DND-41 (cell line): ENCODE measurements around the gene MITF.

Experiments used
- ATAC-seq: fragments of 200-7000 bp; cut with Tn5 transposase; 3 replicates; pipeline ENCODE4 v1.9.1; 2021; ENCODE audit warnings: low read depth; ENCODE audit not compliant: insufficient read depth
- DNase-seq: peaks from one replicate; pipeline ENCODE4 v3.0.0-alpha.2; 2020
- H2AFZ ChIP-seq: 2 replicates; pipeline ENCODE4 v1.6.0; 2012; ENCODE audit warnings: low read depth, low read length
- H3K27ac ChIP-seq: 2 replicates; pipeline ENCODE4 v1.5.1; 2012; ENCODE audit warnings: low read length, inconsistent platforms
- H3K27me3 ChIP-seq: fragments of 200-600 bp; sonication (generic); 2 replicates; pipeline ENCODE4 v1.6.0; 2012; ENCODE audit warnings: low read length, mild to moderate bottlenecking, inconsistent platforms; ENCODE audit not compliant: insufficient read depth, poor library complexity
- H3K36me3 ChIP-seq: 2 replicates; pipeline ENCODE4 v1.5.1; 2012; ENCODE audit warnings: low read length, inconsistent platforms; ENCODE audit not compliant: insufficient read depth
- H3K4me1 ChIP-seq: 2 replicates; pipeline ENCODE4 v1.5.1; 2012; ENCODE audit warnings: mild to moderate bottlenecking, low read length; ENCODE audit not compliant: insufficient read depth
- H3K4me2 ChIP-seq: 2 replicates; pipeline ENCODE4 v1.6.0; 2012; ENCODE audit warnings: mild to moderate bottlenecking, moderate library complexity, low read length, inconsistent platforms; ENCODE audit not compliant: insufficient read depth
- H3K4me3 ChIP-seq, 2 experiments: fragments of 200-600 bp in 1 of 2; shearing (Covaris generic) in 1 of 2; 2 replicates each; pipeline ENCODE4 v1.5.1; 2012 to 2016; ENCODE audit warnings: inconsistent platforms in 2 of 2, low read length in 2 of 2, mild to moderate bottlenecking in 2 of 2, low read depth in 1 of 2, moderate library complexity in 1 of 2
- H3K79me2 ChIP-seq: 2 replicates; pipeline ENCODE4 v1.6.0; 2012; ENCODE audit warnings: low read length, inconsistent platforms; ENCODE audit not compliant: insufficient read depth
- H3K9ac ChIP-seq: 2 replicates; pipeline ENCODE4 v1.6.0; 2012; ENCODE audit warnings: low read depth, mild to moderate bottlenecking, inconsistent platforms, low read length, moderate library complexity
- H3K9me3 ChIP-seq: 2 replicates; pipeline ENCODE4 v1.5.1; 2012; ENCODE audit warnings: low read length, moderate library complexity, mild to moderate bottlenecking, inconsistent platforms; ENCODE audit not compliant: insufficient read depth, severe bottlenecking
- H4K20me1 ChIP-seq: 2 replicates; pipeline ENCODE4 v1.6.0; 2012; ENCODE audit warnings: low read length; ENCODE audit not compliant: insufficient read depth
- EZH2 ChIP-seq: IDR thresholded peaks from 3 replicates; pipeline ENCODE4 v1.6.1; 2012; ENCODE audit warnings: borderline replicate concordance, low read depth, mild to moderate bottlenecking, moderate library complexity, low read length, inconsistent platforms; ENCODE audit not compliant: severe bottlenecking
- TF ChIP-seq, protein P1 (sequence below): IDR thresholded peaks from 2 replicates; pipeline ENCODE4 v1.5.1; 2012; ENCODE audit warnings: borderline replicate concordance, low read length, moderate library complexity, mild to moderate bottlenecking; ENCODE audit not compliant: poor library complexity, severe bottlenecking; ENCODE audit errors: extremely low read depth

MITF gene

GRCh38 chr3:69921651-69922050 is 182.4 kb downstream of the MITF start:
- Histone ChIP-seq H3K9me3 (no peaks in the 10 kb centered on the region), H3K4me2 (no peak overlapping the region), H3K36me3 (no peaks in the 10 kb centered on the region), H4K20me1 (no peaks in the 10 kb centered on the region), H3K27ac (no peak overlapping the region), H3K79me2 (no peaks in the 10 kb centered on the region), H3K4me3 (no peak overlapping the region), H3K27me3 (no peaks in the 10 kb centered on the region), H3K4me1 (no peaks in the 10 kb centered on the region), H2AFZ (no peak overlapping the region), H3K9ac (no peak overlapping the region)
- DNase-seq (no peak), ATAC-seq (no peak)
- TF ChIP-seq, protein P1, sequence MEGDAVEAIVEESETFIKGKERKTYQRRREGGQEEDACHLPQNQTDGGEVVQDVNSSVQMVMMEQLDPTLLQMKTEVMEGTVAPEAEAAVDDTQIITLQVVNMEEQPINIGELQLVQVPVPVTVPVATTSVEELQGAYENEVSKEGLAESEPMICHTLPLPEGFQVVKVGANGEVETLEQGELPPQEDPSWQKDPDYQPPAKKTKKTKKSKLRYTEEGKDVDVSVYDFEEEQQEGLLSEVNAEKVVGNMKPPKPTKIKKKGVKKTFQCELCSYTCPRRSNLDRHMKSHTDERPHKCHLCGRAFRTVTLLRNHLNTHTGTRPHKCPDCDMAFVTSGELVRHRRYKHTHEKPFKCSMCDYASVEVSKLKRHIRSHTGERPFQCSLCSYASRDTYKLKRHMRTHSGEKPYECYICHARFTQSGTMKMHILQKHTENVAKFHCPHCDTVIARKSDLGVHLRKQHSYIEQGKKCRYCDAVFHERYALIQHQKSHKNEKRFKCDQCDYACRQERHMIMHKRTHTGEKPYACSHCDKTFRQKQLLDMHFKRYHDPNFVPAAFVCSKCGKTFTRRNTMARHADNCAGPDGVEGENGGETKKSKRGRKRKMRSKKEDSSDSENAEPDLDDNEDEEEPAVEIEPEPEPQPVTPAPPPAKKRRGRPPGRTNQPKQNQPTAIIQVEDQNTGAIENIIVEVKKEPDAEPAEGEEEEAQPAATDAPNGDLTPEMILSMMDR: no peak
- no peak for TF ChIP-seq EZH2

DNA sequence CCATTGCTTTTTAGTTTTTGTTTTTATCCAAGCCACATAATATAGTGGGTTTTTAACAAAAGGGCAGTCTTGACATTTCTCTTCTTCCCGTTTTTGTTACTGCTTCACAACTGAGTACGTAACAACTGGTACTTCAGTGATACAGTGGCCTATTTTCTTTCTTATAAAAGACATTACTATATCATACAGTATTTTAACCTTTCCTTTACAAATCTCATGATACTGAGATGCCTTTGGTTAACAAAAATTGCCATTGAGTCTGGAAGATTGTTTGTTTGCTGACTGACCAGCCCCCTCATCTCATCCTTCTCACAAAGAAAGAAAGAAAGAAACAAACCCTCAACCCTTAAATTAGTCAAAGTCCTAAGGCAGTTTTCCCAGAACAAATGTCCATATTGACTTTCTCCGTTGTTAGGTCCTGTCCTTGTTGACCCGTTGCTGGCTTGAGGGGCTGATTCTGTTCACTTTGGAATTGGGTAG is 183.3 kb downstream of the MITF start:
- ATAC-seq: no peak
- H3K36me3 ChIP-seq: no peaks in the 10 kb centered on the region
- no peaks in the 10 kb centered on the region for H3K9me3 ChIP-seq
- DNase-seq: no peak
- H3K4me3 ChIP-seq: no peak overlapping the region
- H2AFZ ChIP-seq: no peak overlapping the region
- no peak overlapping the region for H3K27ac ChIP-seq
- H4K20me1 ChIP-seq: no peaks in the 10 kb centered on the region
- TF ChIP-seq EZH2: no peak
- TF ChIP-seq, protein P1: no peak
- no peaks in the 10 kb centered on the region for H3K27me3 ChIP-seq
- H3K79me2 ChIP-seq: no peaks in the 10 kb centered on the region
- H3K4me2 ChIP-seq: no peak overlapping the region
- H3K4me1 ChIP-seq: no peaks in the 10 kb centered on the region
- H3K9ac ChIP-seq: no peak overlapping the region

DNA sequence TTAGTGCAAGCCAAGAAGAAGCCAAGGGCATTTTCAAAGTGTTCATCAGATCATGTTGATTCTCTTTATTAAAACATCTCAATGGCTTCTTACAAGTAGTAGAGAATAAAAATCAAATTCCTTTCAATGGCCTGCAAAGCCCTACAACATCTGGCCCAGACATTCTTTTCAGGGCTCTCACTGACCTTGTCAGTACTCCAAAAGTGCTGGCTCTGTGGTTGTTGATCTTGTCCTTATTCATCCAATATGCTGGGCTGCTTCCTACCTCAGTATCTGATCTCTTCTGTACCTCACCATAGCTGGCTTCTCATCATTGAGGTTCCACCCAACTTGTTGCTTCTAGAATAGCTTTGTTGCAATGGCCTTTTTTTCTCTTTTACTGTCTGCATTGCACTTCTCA is 186.2 kb downstream of the MITF start:
- no peak overlapping the region for H3K4me3 ChIP-seq
- no peaks in the 10 kb centered on the region for H3K79me2 ChIP-seq
- no peaks in the 10 kb centered on the region for H3K9me3 ChIP-seq
- no peak for DNase-seq
- H3K27me3 ChIP-seq: no peaks in the 10 kb centered on the region
- H3K9ac ChIP-seq: no peak overlapping the region
- H4K20me1 ChIP-seq: no peaks in the 10 kb centered on the region
- H3K36me3 ChIP-seq: no peaks in the 10 kb centered on the region
- H3K4me2 ChIP-seq: no peak overlapping the region
- no peak for ATAC-seq
- H3K4me1 ChIP-seq: no peaks in the 10 kb centered on the region
- TF ChIP-seq, protein P1: no peak
- TF ChIP-seq EZH2: no peak
- no peak overlapping the region for H3K27ac ChIP-seq
- no peak overlapping the region for H2AFZ ChIP-seq

DNA sequence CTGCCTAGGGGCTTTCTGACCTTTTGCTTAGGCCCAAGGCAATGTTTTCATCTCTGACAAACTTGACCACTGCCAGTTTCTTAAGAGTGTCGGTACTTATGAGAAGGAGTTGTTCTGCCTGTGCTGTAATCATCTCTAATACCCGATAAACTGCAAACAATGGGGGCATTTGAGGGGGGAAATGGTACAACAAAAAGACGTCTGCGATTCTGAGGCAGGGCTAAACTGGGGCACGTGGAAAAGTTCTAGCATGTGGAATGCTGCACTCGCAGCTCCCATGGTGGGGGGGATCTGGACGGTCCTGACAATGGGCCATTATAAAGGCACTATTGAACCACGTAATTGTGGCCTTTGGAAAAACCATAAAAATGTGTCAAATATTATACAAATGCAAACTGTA is 187.1 kb downstream of the MITF start:
- ATAC-seq (no peak), DNase-seq (no peak)
- H3K4me3 ChIP-seq: no peak overlapping the region
- no peak overlapping the region for H3K4me2 ChIP-seq
- no peak overlapping the region for H2AFZ ChIP-seq
- no peaks in the 10 kb centered on the region for H3K9me3 ChIP-seq
- H3K27ac ChIP-seq: no peak overlapping the region
- TF ChIP-seq, protein P1: no peak
- TF ChIP-seq EZH2: no peak
- no peaks in the 10 kb centered on the region for H4K20me1 ChIP-seq
- H3K4me1 ChIP-seq: no peaks in the 10 kb centered on the region
- H3K9ac ChIP-seq: no peak overlapping the region
- H3K79me2 ChIP-seq: no peaks in the 10 kb centered on the region
- no peaks in the 10 kb centered on the region for H3K36me3 ChIP-seq
- no peaks in the 10 kb centered on the region for H3K27me3 ChIP-seq
